ENCODE measurements around the gene TOX3.

The TOX3 gene

GRCh38 chr16:52398491-52398960 is 148.4 kb downstream of the TOX3 start:
- Histone ChIP-seq H3K9me3 (no peaks in the 10 kb centered on the region), H3K27me3 (no peaks in the 10 kb centered on the region), H3K4me3 (ENCODE audit: low read depth in 1 of 2, low read length in 1 of 2) (no peak overlapping the region), H3K36me3 (no peaks in the 10 kb centered on the region), H3K27ac (no peak overlapping the region), H3K4me1 (ENCODE audit: control insufficient read depth in 1 of 2, insufficient read depth in 1 of 2, low read depth in 1 of 2, low read length in 1 of 2) (no peaks in the 10 kb centered on the region)
- TF ChIP-seq, protein P1, sequence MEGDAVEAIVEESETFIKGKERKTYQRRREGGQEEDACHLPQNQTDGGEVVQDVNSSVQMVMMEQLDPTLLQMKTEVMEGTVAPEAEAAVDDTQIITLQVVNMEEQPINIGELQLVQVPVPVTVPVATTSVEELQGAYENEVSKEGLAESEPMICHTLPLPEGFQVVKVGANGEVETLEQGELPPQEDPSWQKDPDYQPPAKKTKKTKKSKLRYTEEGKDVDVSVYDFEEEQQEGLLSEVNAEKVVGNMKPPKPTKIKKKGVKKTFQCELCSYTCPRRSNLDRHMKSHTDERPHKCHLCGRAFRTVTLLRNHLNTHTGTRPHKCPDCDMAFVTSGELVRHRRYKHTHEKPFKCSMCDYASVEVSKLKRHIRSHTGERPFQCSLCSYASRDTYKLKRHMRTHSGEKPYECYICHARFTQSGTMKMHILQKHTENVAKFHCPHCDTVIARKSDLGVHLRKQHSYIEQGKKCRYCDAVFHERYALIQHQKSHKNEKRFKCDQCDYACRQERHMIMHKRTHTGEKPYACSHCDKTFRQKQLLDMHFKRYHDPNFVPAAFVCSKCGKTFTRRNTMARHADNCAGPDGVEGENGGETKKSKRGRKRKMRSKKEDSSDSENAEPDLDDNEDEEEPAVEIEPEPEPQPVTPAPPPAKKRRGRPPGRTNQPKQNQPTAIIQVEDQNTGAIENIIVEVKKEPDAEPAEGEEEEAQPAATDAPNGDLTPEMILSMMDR (IDR thresholded peaks at IDR 0.05), result no peak

- TF ChIP-seq, protein P1 (IDR thresholded peaks at IDR 0.05), result no peak
- Histone ChIP-seq H3K9me3 (no peaks in the 10 kb centered on the region), H3K27ac (no peak overlapping the region), H3K4me1 (ENCODE audit: control insufficient read depth in 1 of 2, insufficient read depth in 1 of 2, low read depth in 1 of 2, low read length in 1 of 2) (no peaks in the 10 kb centered on the region), H3K4me3 (ENCODE audit: low read depth in 1 of 2, low read length in 1 of 2) (no peak overlapping the region), H3K27me3 (no peaks in the 10 kb centered on the region), H3K36me3 (no peaks in the 10 kb centered on the region)
Observed at GRCh38 chr16:52398021-52398420, 148.9 kb downstream of the TOX3 start.

DNA sequence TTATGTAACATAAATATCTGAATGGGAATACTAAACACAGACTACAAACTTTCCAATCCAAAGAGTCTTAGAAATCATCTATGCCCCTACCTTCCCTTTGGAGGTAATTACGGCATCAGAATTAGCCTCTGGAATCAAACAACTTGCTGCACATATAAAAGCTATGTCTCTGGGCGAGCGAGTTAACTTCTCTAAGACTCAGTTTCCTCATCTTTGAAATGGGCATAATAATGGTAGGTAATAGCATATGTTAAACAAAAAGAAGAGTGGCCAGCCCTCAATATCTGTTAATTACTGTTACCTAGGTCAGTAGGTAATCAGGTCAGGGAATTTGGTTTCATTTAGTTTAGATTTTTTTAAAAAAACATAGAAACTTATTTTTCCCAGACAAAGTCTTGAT is 153.5 kb downstream of the TOX3 start:
- Histone ChIP-seq H3K9me3 (no peaks in the 10 kb centered on the region), H3K36me3 (no peaks in the 10 kb centered on the region), H3K4me3 (ENCODE audit: low read depth in 1 of 2, low read length in 1 of 2) (no peak overlapping the region), H3K4me1 (ENCODE audit: control insufficient read depth in 1 of 2, insufficient read depth in 1 of 2, low read depth in 1 of 2, low read length in 1 of 2) (no peaks in the 10 kb centered on the region), H3K27me3 (no peaks in the 10 kb centered on the region), H3K27ac (no peak overlapping the region)
- TF ChIP-seq, protein P1 (IDR thresholded peaks at IDR 0.05), result no peak

GRCh38 chr16:52389045-52389444 is 157.9 kb downstream of the TOX3 start:
- H3K27me3 ChIP-seq, result no peaks in the 10 kb centered on the region
- H3K9me3 ChIP-seq, result no peaks in the 10 kb centered on the region
- no peaks in the 10 kb centered on the region for H3K4me1 ChIP-seq (ENCODE audit: control insufficient read depth in 1 of 2, insufficient read depth in 1 of 2, low read depth in 1 of 2, low read length in 1 of 2)
- TF ChIP-seq, protein P1 (IDR thresholded peaks at IDR 0.05), result no peak
- H3K4me3 ChIP-seq (ENCODE audit: low read depth in 1 of 2, low read length in 1 of 2), result no peak overlapping the region
- no peak overlapping the region for H3K27ac ChIP-seq
- no peaks in the 10 kb centered on the region for H3K36me3 ChIP-seq
